Measurements from ENCODE around the gene DOK5.
"Not testable (repeated sequence)": the region's sequence is repeated elsewhere in the genome, so short reads cannot be mapped to it uniquely, and the experiment has no call there.

DNA sequence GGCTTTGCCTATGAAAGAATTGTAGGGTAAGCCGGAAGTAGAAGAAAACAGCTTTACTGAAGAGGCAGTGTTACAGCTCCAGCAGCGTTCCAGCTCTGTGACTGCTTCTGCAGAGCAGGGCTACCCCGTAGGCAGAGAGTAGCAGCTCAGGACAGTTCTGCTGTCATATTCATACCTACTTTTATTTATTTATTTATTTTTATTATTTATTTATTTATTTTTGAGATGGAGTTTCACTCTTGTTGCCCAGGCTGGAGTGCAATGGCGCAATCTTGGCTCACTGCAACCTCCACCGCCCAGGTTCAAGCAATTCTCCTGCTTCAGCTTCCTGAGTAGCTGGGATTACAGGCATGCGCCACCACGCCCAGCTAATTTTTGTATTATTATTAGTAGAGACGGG is 39.0 kb upstream of the DOK5 start:
- TF ChIP-seq, protein P1, sequence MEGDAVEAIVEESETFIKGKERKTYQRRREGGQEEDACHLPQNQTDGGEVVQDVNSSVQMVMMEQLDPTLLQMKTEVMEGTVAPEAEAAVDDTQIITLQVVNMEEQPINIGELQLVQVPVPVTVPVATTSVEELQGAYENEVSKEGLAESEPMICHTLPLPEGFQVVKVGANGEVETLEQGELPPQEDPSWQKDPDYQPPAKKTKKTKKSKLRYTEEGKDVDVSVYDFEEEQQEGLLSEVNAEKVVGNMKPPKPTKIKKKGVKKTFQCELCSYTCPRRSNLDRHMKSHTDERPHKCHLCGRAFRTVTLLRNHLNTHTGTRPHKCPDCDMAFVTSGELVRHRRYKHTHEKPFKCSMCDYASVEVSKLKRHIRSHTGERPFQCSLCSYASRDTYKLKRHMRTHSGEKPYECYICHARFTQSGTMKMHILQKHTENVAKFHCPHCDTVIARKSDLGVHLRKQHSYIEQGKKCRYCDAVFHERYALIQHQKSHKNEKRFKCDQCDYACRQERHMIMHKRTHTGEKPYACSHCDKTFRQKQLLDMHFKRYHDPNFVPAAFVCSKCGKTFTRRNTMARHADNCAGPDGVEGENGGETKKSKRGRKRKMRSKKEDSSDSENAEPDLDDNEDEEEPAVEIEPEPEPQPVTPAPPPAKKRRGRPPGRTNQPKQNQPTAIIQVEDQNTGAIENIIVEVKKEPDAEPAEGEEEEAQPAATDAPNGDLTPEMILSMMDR (IDR thresholded peaks at IDR 0.05 in 2 of 3, conservative IDR thresholded peaks at IDR 0.05 in 1 of 3; ENCODE audit: insufficient read depth in 2 of 3, low read depth in 1 of 3, low read length in 3 of 3) = not testable (repeated sequence)
- not testable (repeated sequence) for TF ChIP-seq FOS (IDR thresholded peaks at IDR 0.05; ENCODE audit: extremely low read depth, insufficient read length); SMC3 (conservative IDR thresholded peaks at IDR 0.05; ENCODE audit: insufficient read depth, low read depth, low read length); EZH2 (IDR thresholded peaks at IDR 0.05; ENCODE audit: borderline replicate concordance, low read depth, low read length); BDP1 (IDR thresholded peaks at IDR 0.05; ENCODE audit: insufficient read depth, insufficient read length); POLR2A (conservative IDR thresholded peaks at IDR 0.05); HDAC6 (IDR thresholded peaks at IDR 0.05; ENCODE audit: low read depth, low read length); MEF2D (tag; conservative IDR thresholded peaks at IDR 0.05; ENCODE audit: low read depth); ZNF133 (CRISPR knock-in tag; IDR thresholded peaks at IDR 0.05)
- TF ChIP-seq, protein P2, sequence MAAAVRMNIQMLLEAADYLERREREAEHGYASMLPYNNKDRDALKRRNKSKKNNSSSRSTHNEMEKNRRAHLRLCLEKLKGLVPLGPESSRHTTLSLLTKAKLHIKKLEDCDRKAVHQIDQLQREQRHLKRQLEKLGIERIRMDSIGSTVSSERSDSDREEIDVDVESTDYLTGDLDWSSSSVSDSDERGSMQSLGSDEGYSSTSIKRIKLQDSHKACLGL (CRISPR knock-in tag; IDR thresholded peaks at IDR 0.05; ENCODE audit: borderline replicate concordance, poor library complexity, severe bottlenecking) = not testable (repeated sequence)
- TF ChIP-seq, protein P3, sequence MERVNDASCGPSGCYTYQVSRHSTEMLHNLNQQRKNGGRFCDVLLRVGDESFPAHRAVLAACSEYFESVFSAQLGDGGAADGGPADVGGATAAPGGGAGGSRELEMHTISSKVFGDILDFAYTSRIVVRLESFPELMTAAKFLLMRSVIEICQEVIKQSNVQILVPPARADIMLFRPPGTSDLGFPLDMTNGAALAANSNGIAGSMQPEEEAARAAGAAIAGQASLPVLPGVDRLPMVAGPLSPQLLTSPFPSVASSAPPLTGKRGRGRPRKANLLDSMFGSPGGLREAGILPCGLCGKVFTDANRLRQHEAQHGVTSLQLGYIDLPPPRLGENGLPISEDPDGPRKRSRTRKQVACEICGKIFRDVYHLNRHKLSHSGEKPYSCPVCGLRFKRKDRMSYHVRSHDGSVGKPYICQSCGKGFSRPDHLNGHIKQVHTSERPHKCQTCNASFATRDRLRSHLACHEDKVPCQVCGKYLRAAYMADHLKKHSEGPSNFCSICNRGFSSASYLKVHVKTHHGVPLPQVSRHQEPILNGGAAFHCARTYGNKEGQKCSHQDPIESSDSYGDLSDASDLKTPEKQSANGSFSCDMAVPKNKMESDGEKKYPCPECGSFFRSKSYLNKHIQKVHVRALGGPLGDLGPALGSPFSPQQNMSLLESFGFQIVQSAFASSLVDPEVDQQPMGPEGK (CRISPR knock-in tag; IDR thresholded peaks at IDR 0.05; ENCODE audit: borderline replicate concordance) = not testable (repeated sequence)

Data from K562 (cell line).